Spleen (tissue), 11 donors: Measurements from ENCODE around the gene SETD1B. TPM values are rescaled to one million over a fixed set of nuclear protein-coding genes. Genes with fewer than 3 reads are reported as not detected.

Experiments used
- DNase-seq: peaks from one replicate; pipeline ENCODE4 v3.0.0-alpha.2; 2020
- H3K27ac ChIP-seq, 8 donors: fragments of 200-600 bp; sonication (generic) in 7 of 8; 1 replicate in 4 of 8; 2 replicates in 4 of 8; pipeline versions ENCODE4 v1.5.0 to v1.8.0; 2016 to 2021; ENCODE audit warnings: inconsistent platforms in 4 of 8, mild to moderate bottlenecking in 4 of 8, moderate library complexity in 1 of 8
- H3K27me3 ChIP-seq, 7 donors: fragments of 200-600 bp; sonication (generic) in 6 of 7; replicated peaks in 1 of 7; 1 replicate in 4 of 7; 2 replicates in 3 of 7; pipeline versions ENCODE4 v1.5.0 to v1.8.0; 2016 to 2021; ENCODE audit warnings: inconsistent platforms in 3 of 7, mild to moderate bottlenecking in 1 of 7
- H3K36me3 ChIP-seq, 6 donors: fragments of 200-600 bp; sonication (generic) in 5 of 6; 1 replicate in 4 of 6; 2 replicates in 2 of 6; pipeline versions ENCODE4 v1.5.0 to v1.8.0; 2016 to 2021; ENCODE audit warnings: inconsistent platforms in 2 of 6
- H3K4me1 ChIP-seq, 6 donors: fragments of 200-600 bp; sonication (generic) in 5 of 6; 1 replicate in 3 of 6; 2 replicates in 3 of 6; pipeline versions ENCODE4 v1.5.0 to v1.8.0; 2016 to 2021; ENCODE audit warnings: inconsistent platforms in 3 of 6
- H3K4me3 ChIP-seq, 8 donors: fragments of 200-600 bp; sonication (generic) in 7 of 8; 1 replicate in 4 of 8; 2 replicates in 4 of 8; pipeline versions ENCODE4 v1.5.0 to v1.8.0; 2016 to 2021; ENCODE audit warnings: inconsistent platforms in 4 of 8, mild to moderate bottlenecking in 4 of 8, moderate library complexity in 2 of 8
- H3K9me3 ChIP-seq, 8 donors: fragments of 200-600 bp; sonication (generic) in 7 of 8; 1 replicate in 4 of 8; 2 replicates in 4 of 8; pipeline versions ENCODE4 v1.5.0 to v1.8.0; 2016 to 2021; ENCODE audit warnings: inconsistent platforms in 4 of 8
- CTCF ChIP-seq, 11 experiments: fragments of 200-600 bp in 7 of 11; fragments of 450-650 bp in 4 of 11; sonication (generic) in 4 of 11; IDR thresholded peaks in 8 of 11; conservative IDR thresholded peaks in 3 of 11; 1 replicate in 7 of 11; 2 replicates in 4 of 11; pipeline versions ENCODE4 v1.4.0 to v1.8.0; 2016 to 2021; ENCODE audit warnings: antibody characterized with exemption in 11 of 11, inconsistent platforms in 4 of 11, mild to moderate bottlenecking in 1 of 11
- POLR2A ChIP-seq, 3 donors: fragments of 450-650 bp; IDR thresholded peaks; one replicate each; pipeline ENCODE4 v1.5.1; 2017; ENCODE audit warnings: antibody characterized with exemption in 3 of 3, mild to moderate bottlenecking in 1 of 3
- POLR2AphosphoS5 ChIP-seq, 3 donors: sonication (generic); formaldehyde crosslinking; IDR thresholded peaks; one replicate each; pipeline ENCODE4 v1.5.1; 2017; ENCODE audit warnings: antibody characterized with exemption in 3 of 3
- WGBS, 5 donors: extraction: QIAGEN DNeasy Blood & Tissue Kit in 3 of 5; methylation state at CpG; one replicate each; pipeline versions ENCODE4 v1.1.5 to v1.1.7; 2013 to 2018; 5-methylcytosine and 5-hydroxymethylcytosine counted together
- intact Hi-C: fragments of 100-400 bp; cut with DNase I; formaldehyde crosslinking; loops from one replicate; pipeline ENCODE4 v1.15.0; 2023; ENCODE audit warnings: low total_unique reads
- polyA plus RNA-seq, 3 donors: library from polyadenylated mRNA; stranded (reverse); fragments of 200-250 nt; gene quantifications; one replicate each; pipeline ENCODE4 v1.2.1, GENCODE V29; 2013
- total RNA-seq, 7 donors: library from RNA; depleted of rRNA in 3 of 7; stranded (reverse); fragments of >200 nt in 3 of 7; fragmentation: NEBNext Ultra II Directional in 4 of 7; extraction: Animal tissue kit (Norgen Biotek cat#: 25700) in 4 of 7; gene quantifications; one replicate each; pipeline versions ENCODE4 v1.1.0 to v1.2.1, GENCODE V29; 2016 to 2021
- donor health status: healthy with polysubstance abuse.
- donor health status: DM: no; HTN: no; CAD: no; lungs with moderate emphysema.
- donor health status: DM: no; HTN: no; CAD: no.
- donor health status: Bipolar disorder and iron deficiency.
- donor health status: healthy.
- donor health status: DM: no; HTN: no; CAD: no.
- donor health status: DM: yes; HTN: yes; CAD: no.

SETD1B gene
- total and polyA plus RNA-seq, 10 donors, result 3.3 to 37.7 (median 22.1) TPM

- 80 to 95% (median 91%) methylated on average over 5 of the region's 5 CpGs for WGBS, 5 donors
- Histone ChIP-seq H3K36me3 (no peaks in the 10 kb centered on the region), H3K27me3 (no peaks in the 10 kb centered on the region), H3K9me3 (no peaks in the 10 kb centered on the region), H3K27ac (no peak overlapping the region), H3K4me1 (peaks cover 4 to 26% (median 11%) of the 10 kb centered on the region in 6 donors), H3K4me3 (no peak overlapping the region)
- TF ChIP-seq POLR2A (IDR thresholded peaks at IDR 0.05), result no peak
- TF ChIP-seq CTCF (IDR thresholded peaks at IDR 0.05 in 8 of 11, conservative IDR thresholded peaks at IDR 0.05 in 3 of 11), result no peak
- no peak for TF ChIP-seq POLR2AphosphoS5 (IDR thresholded peaks at IDR 0.05)
- intact Hi-C loops, result no loop called here
- no peak for DNase-seq
Measured at GRCh38 chr12:121838126-121838525, 34.3 kb downstream of the SETD1B start.

DNA sequence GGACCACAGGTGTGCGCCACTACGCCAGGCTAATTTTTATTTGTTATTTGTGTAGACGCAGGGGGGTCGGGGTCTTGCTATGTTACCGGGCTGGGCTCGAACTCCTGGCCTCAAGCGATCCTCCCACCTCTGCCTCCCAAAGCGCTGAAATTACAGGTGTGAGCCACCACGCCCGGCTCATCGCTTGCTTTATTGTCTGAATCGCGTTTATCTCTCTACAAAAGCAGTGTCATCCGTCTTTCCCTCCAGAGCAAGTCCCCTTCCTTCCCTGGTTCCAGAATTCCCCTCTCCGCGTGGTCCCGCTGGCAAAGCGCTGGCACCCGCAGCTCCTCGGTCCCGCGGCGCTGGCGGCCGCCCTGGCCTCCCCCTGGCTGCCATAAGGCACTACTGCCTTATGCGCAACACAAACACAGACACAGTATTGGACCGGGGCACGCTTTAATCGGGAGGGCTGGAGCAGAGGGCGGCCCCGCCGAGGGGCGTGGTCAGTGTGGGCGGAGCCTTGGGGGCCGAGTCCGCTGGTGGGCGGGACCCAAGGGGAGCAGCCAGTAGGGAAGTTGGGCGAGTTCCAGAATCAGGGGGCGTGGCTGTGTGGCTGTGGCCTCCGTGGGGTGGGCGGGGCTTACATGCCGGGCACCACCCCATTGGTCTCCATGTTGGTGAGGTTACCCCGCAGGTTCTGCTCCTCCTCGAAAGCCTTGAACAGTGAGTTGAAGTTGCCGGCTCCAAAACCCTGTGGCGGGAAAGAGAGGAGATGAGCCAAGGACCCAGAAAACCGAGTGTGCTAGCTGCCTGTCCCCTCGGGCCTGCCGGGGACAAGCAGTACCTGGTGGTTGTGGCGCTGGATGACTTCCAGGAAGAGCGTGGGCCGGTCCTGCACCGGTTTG is 35.5 kb downstream of the SETD1B start:
- TF ChIP-seq POLR2A (IDR thresholded peaks at IDR 0.05) (no peak), CTCF (IDR thresholded peaks at IDR 0.05 in 8 of 11, conservative IDR thresholded peaks at IDR 0.05 in 3 of 11) (peak; percentile 43 to 78 (median 63)), POLR2AphosphoS5 (IDR thresholded peaks at IDR 0.05) (peak; percentile 86 to 92 (median 89))
- H3K4me1 ChIP-seq, result peaks cover 4 to 26% (median 11%) of the 10 kb centered on the region in 6 donors
- H3K27me3 ChIP-seq, result no peaks in the 10 kb centered on the region
- peak overlapping the region; percentile 57 to 82 (median 69) for H3K4me3 ChIP-seq
- WGBS, 5 donors, result 14 to 16% (median 14%) methylated on average over 46 to 53 of the region's 53 CpGs
- peak; percentile 100 for DNase-seq
- H3K36me3 ChIP-seq, result no peaks in the 10 kb centered on the region
- peak overlapping the region; percentile 75 to 92 (median 84) for H3K27ac ChIP-seq
- intact Hi-C loops, result no loop called here
- no peaks in the 10 kb centered on the region for H3K9me3 ChIP-seq

DNA sequence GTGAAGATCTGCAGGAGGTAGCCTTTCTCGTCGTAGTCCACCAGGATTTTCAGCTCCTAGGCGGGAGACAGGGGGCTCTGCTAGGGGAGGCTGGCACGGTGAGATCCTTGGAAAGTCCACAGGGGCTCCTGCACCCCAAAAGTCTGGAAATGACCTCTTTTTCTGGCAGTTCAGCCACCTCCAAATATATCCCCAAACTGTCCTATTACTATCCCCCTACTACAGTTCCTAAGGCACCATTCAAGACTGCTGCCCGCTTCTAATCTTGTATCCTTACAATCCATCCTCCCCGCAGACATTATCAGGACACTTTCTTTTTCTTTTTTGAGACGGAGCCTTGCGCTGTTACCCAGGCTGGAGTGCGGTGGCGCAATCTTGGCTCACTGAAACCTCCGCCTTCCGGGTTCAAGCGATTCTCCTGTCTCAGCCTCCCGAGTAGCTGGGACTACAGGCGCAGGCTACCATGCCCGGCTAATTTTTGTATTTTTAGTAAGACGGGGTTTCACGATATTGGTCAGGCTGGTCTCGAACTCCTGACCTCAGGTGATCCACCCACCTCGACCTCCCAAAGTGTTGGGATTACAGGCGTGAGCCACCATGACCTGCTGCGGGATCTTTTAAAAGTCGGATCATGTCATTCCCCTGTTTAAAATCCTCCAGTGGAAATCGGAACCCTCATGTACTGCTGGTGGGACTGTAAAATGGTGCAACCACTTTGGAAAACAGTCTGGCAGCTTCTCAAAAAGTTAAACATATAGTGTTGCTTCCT is 36.4 kb downstream of the SETD1B start:
- Histone ChIP-seq H3K4me1 (peaks cover 4 to 26% (median 11%) of the 10 kb centered on the region in 6 donors), H3K36me3 (no peaks in the 10 kb centered on the region), H3K9me3 (no peaks in the 10 kb centered on the region), H3K4me3 (peak overlapping the region; percentile 57 to 82 (median 69)), H3K27me3 (no peaks in the 10 kb centered on the region), H3K27ac (peak overlapping the region; percentile 75 to 92 (median 84))
- TF ChIP-seq POLR2AphosphoS5 (IDR thresholded peaks at IDR 0.05) (no peak), POLR2A (IDR thresholded peaks at IDR 0.05) (no peak), CTCF (IDR thresholded peaks at IDR 0.05 in 8 of 11, conservative IDR thresholded peaks at IDR 0.05 in 3 of 11) (no peak)
- no peak for DNase-seq
- intact Hi-C loops, result no loop called here
- WGBS, 5 donors, result 61 to 76% (median 67%) methylated on average over 24 of the region's 24 CpGs
